Activated naive CD8-positive, alpha-beta T cell (primary cell): ENCODE results near the gene PRPF31.
"Not testable (repeated sequence)": the region's sequence is repeated elsewhere in the genome, so short reads cannot be mapped to it uniquely, and the experiment has no call there.

Experiments
- H3K27ac Mint-ChIP-seq: one replicate; pipeline ENCODE4 v1.8.0; 2021; ENCODE audit warnings: mixed read lengths
- H3K27me3 Mint-ChIP-seq: one replicate; pipeline ENCODE4 v1.8.0; 2021; ENCODE audit warnings: mixed read lengths
- H3K36me3 Mint-ChIP-seq: one replicate; pipeline ENCODE4 v1.8.0; 2021; ENCODE audit warnings: mixed read lengths
- H3K4me1 Mint-ChIP-seq: one replicate; pipeline ENCODE4 v1.8.0; 2021; ENCODE audit warnings: low read depth, mixed read lengths
- H3K4me3 Mint-ChIP-seq: one replicate; pipeline ENCODE4 v1.8.0; 2021; ENCODE audit warnings: mild to moderate bottlenecking, mixed read lengths
- H3K9me3 Mint-ChIP-seq: one replicate; pipeline ENCODE4 v1.8.0; 2021; ENCODE audit warnings: low read depth, mixed read lengths

Gene PRPF31

GRCh38 chr19:54115109-54116063 is at the start of gene PRPF31, which contains the start of gene TFPT:
PRPF31 (plus strand) TSS chr19:54115754; CDS start chr19:54118279, 2,525 bp downstream.
TFPT (minus strand) TSS chr19:54115657; CDS start chr19:54115269, 388 bp downstream.
- peak within 1 kb of the TSS; percentile 95 for H3K4me3 Mint-ChIP-seq
- H3K27me3 Mint-ChIP-seq, result no peaks in the 10 kb centered on the region
- no peaks in the 10 kb centered on the region for H3K9me3 Mint-ChIP-seq
- H3K36me3 Mint-ChIP-seq, result peaks cover 6% of the 10 kb centered on the region
- peaks cover 38% of the 10 kb centered on the region for H3K4me1 Mint-ChIP-seq
- peak within 1 kb of the TSS; percentile 98 for H3K27ac Mint-ChIP-seq

- peaks cover 13% of the 10 kb centered on the region for H3K27me3 Mint-ChIP-seq
- H3K27ac Mint-ChIP-seq, result no peak overlapping the region
- H3K4me3 Mint-ChIP-seq, result no peak overlapping the region
- H3K9me3 Mint-ChIP-seq, result no peaks in the 10 kb centered on the region
- H3K36me3 Mint-ChIP-seq, result no peaks in the 10 kb centered on the region
- no peaks in the 10 kb centered on the region for H3K4me1 Mint-ChIP-seq
Measured at GRCh38 chr19:54069470-54069869, 46.1 kb upstream of the PRPF31 start.

- H3K9me3 Mint-ChIP-seq, result no peaks in the 10 kb centered on the region
- peaks cover 5% of the 10 kb centered on the region for H3K27me3 Mint-ChIP-seq
- no peak overlapping the region for H3K4me3 Mint-ChIP-seq
- no peaks in the 10 kb centered on the region for H3K4me1 Mint-ChIP-seq
- no peaks in the 10 kb centered on the region for H3K36me3 Mint-ChIP-seq
- H3K27ac Mint-ChIP-seq, result no peak overlapping the region
Measured at GRCh38 chr19:54073829-54074228, 41.7 kb upstream of the PRPF31 start.

GRCh38 chr19:54074851-54075250 is 40.7 kb upstream of the PRPF31 start:
- Mint-ChIP-seq H3K4me3 (no peak overlapping the region), H3K27me3 (no peaks in the 10 kb centered on the region), H3K4me1 (no peaks in the 10 kb centered on the region), H3K9me3 (no peaks in the 10 kb centered on the region), H3K27ac (no peak overlapping the region), H3K36me3 (no peaks in the 10 kb centered on the region)

- no peaks in the 10 kb centered on the region for H3K36me3 Mint-ChIP-seq
- no peak overlapping the region for H3K4me3 Mint-ChIP-seq
- no peaks in the 10 kb centered on the region for H3K9me3 Mint-ChIP-seq
- H3K4me1 Mint-ChIP-seq, result no peaks in the 10 kb centered on the region
- no peak overlapping the region for H3K27ac Mint-ChIP-seq
- H3K27me3 Mint-ChIP-seq, result no peaks in the 10 kb centered on the region
Measured at GRCh38 chr19:54077334-54077733, 38.2 kb upstream of the PRPF31 start.

GRCh38 chr19:54081032-54081431 is 34.5 kb upstream of the PRPF31 start, which contains the start of gene TARM1:
TARM1 (minus strand) TSS chr19:54081365; CDS start chr19:54081340, 25 bp downstream.
- H3K4me1 Mint-ChIP-seq, result no peaks in the 10 kb centered on the region
- no peaks in the 10 kb centered on the region for H3K36me3 Mint-ChIP-seq
- H3K27ac Mint-ChIP-seq, result no peak within 1 kb of the TSS

GRCh38 chr19:54084410-54084809 is 31.1 kb upstream of the PRPF31 start:
- no peaks in the 10 kb centered on the region for H3K27me3 Mint-ChIP-seq
- peaks cover 6% of the 10 kb centered on the region for H3K9me3 Mint-ChIP-seq
- H3K4me3 Mint-ChIP-seq, result no peak overlapping the region
- no peaks in the 10 kb centered on the region for H3K36me3 Mint-ChIP-seq
- H3K27ac Mint-ChIP-seq, result no peak overlapping the region
- no peaks in the 10 kb centered on the region for H3K4me1 Mint-ChIP-seq

More at GRCh38 chr19:54081032-54081431, 34.5 kb upstream of the PRPF31 start, which contains the start of gene TARM1:
- H3K9me3 Mint-ChIP-seq, result peaks cover 6% of the 10 kb centered on the region
- H3K27me3 Mint-ChIP-seq, result no peaks in the 10 kb centered on the region
- no peak within 1 kb of the TSS for H3K4me3 Mint-ChIP-seq

GRCh38 chr19:54094426-54095000 is 21.0 kb upstream of the PRPF31 start:
- Mint-ChIP-seq H3K36me3 (no peaks in the 10 kb centered on the region), H3K27ac (no peak overlapping the region), H3K27me3 (peaks cover 9% of the 10 kb centered on the region), H3K9me3 (no peaks in the 10 kb centered on the region), H3K4me3 (peak overlapping the region; percentile 13), H3K4me1 (peaks cover 8% of the 10 kb centered on the region)

GRCh38 chr19:54095136-54095858 is 20.3 kb upstream of the PRPF31 start:
- Mint-ChIP-seq H3K27me3 (peaks cover 9% of the 10 kb centered on the region), H3K36me3 (no peaks in the 10 kb centered on the region), H3K4me1 (peaks cover 8% of the 10 kb centered on the region), H3K27ac (no peak overlapping the region), H3K9me3 (no peaks in the 10 kb centered on the region), H3K4me3 (no peak overlapping the region)

GRCh38 chr19:54095859-54096616 is 19.5 kb upstream of the PRPF31 start:
- not testable (repeated sequence) for H3K4me1 Mint-ChIP-seq, H3K9me3 Mint-ChIP-seq, H3K36me3 Mint-ChIP-seq, H3K27me3 Mint-ChIP-seq, H3K27ac Mint-ChIP-seq
- H3K4me3 Mint-ChIP-seq, result peak overlapping the region; percentile 65

- H3K27ac Mint-ChIP-seq, result no peak overlapping the region
- H3K4me1 Mint-ChIP-seq, result peaks cover 10% of the 10 kb centered on the region
- H3K27me3 Mint-ChIP-seq, result peaks cover 9% of the 10 kb centered on the region
- H3K4me3 Mint-ChIP-seq, result peak overlapping the region; percentile 65
- no peaks in the 10 kb centered on the region for H3K36me3 Mint-ChIP-seq
- no peaks in the 10 kb centered on the region for H3K9me3 Mint-ChIP-seq
Measured at GRCh38 chr19:54096617-54097106, 18.9 kb upstream of the PRPF31 start.

- Mint-ChIP-seq H3K4me3 (peak overlapping the region; percentile 27), H3K9me3 (no peaks in the 10 kb centered on the region)
Measured at GRCh38 chr19:54099190-54099902, 16.2 kb upstream of the PRPF31 start.

GRCh38 chr19:54099903-54100255 is 15.7 kb upstream of the PRPF31 start:
- peaks cover 22% of the 10 kb centered on the region for H3K4me1 Mint-ChIP-seq
- H3K27me3 Mint-ChIP-seq, H3K27ac Mint-ChIP-seq: not testable (repeated sequence)

More at GRCh38 chr19:54099190-54099902, 16.2 kb upstream of the PRPF31 start:
- H3K27ac Mint-ChIP-seq, result no peak overlapping the region
- H3K36me3 Mint-ChIP-seq, result no peaks in the 10 kb centered on the region
- H3K4me1 Mint-ChIP-seq, result peaks cover 22% of the 10 kb centered on the region
- H3K27me3 Mint-ChIP-seq, result peaks cover 2% of the 10 kb centered on the region

GRCh38 chr19:54100561-54100960 is 15.0 kb upstream of the PRPF31 start, which contains the start of gene OSCAR:
OSCAR (minus strand) TSS chr19:54100803; CDS start chr19:54100792, 11 bp downstream.
- H3K4me1 Mint-ChIP-seq, result peaks cover 26% of the 10 kb centered on the region
- H3K27ac Mint-ChIP-seq, result no peak within 1 kb of the TSS
- no peaks in the 10 kb centered on the region for H3K27me3 Mint-ChIP-seq
- H3K9me3 Mint-ChIP-seq, result no peaks in the 10 kb centered on the region
- peak within 1 kb of the TSS; percentile 42 for H3K4me3 Mint-ChIP-seq
- H3K36me3 Mint-ChIP-seq, result no peaks in the 10 kb centered on the region

More at GRCh38 chr19:54099903-54100255, 15.7 kb upstream of the PRPF31 start:
- H3K9me3 Mint-ChIP-seq, H3K4me3 Mint-ChIP-seq, H3K36me3 Mint-ChIP-seq: not testable (repeated sequence)
